ENCODE data around the gene CREB3L4. TPM values are rescaled to one million over a fixed set of nuclear protein-coding genes. Genes with fewer than 3 reads are reported as not detected.
A peak's percentile ranks its signal among the peaks of the same experiment; 100 is the strongest.

The CREB3L4 gene
- total and polyA plus RNA-seq, 2 of the 13 experiments (the other 11 are each of a cell fraction or from before 2014, with no cell fraction given) = 9.9 to 18.7 TPM

DNA sequence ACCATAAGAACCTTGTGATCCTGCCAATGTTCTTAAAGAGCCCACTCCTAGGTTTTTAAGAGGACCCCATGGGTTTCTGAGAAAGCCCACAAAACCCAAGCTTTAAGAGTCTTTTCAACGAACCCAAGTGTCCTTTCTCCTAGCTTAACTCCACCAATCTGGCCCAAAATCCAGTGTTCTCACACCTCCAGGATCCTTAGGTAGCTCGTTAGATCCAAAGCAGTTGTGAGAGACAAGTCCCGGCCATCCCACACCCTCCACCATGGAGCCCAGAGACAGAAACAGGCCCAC, 22.9 kb upstream of the CREB3L4 start:
- CTCF ChIA-PET (ENCODE audit: low intra/inter-chr PET ratio, low total read pairs) = no interaction called here
- DNase-seq (ENCODE audit: low spot score) = no peak
- in situ Hi-C loops (cut with HindIII; ENCODE audit: extremely low pct_ligation_motif_present, low pct_unique_long_range_greater_than_20kb) (loop anchor here (10.0 kb wide), 1 partner anchor 120 kb away; no protein-coding TSS in a partner anchor), intact Hi-C loops (cut with micrococcal nuclease; ENCODE audit: unreplicated experiment) (loop anchor here (5.0 kb wide), 1 partner anchor 328 kb away; the partner anchor contains the start of gene HAX1)
- Histone ChIP-seq H3K27me3 (ENCODE audit: control insufficient read depth in 1 of 2, insufficient read depth in 2 of 2, low read length in 2 of 2) (no peaks in the 10 kb centered on the region), H3K4me3 (replicated peaks in 1 of 3; ENCODE audit: insufficient read depth in 1 of 3, low read depth in 2 of 3, low read length in 3 of 3) (peak overlapping the region in 1 of 3 experiments; percentile 81; a peak in 2 of 6 replicates), H2AFZ (ENCODE audit: low read length) (no peak overlapping the region), H3K9ac (ENCODE audit: insufficient read depth, low read depth, low read length) (peak overlapping the region; percentile 82; the same call in 1 of the 2 replicates), H3K4me2 (ENCODE audit: low read depth, low read length) (peak overlapping the region; percentile 87), H3K79me2 (ENCODE audit: insufficient read depth, low read length) (peaks cover 11% of the 10 kb centered on the region), H3K4me1 (ENCODE audit: insufficient read depth, low read length) (peaks cover 40% of the 10 kb centered on the region), H3K36me3 (replicated peaks in 1 of 2; ENCODE audit: control insufficient read depth in 1 of 2, insufficient read depth in 2 of 2, low read length in 2 of 2) (peaks cover 11 to 49% of the 10 kb centered on the region in 2 experiments; a peak in 4 of 5 replicates), H4K20me1 (ENCODE audit: insufficient read depth, low read length) (no peaks in the 10 kb centered on the region), H3K9me3 (ENCODE audit: low read length) (no peaks in the 10 kb centered on the region), H3K27ac (ENCODE audit: extremely low read length, insufficient read depth, low read length) (peak overlapping the region; percentile 14)
- TF ChIP-seq ZBTB2 (CRISPR knock-in tag; IDR thresholded peaks at IDR 0.05; ENCODE audit: low read depth) (no peak), SKIL (CRISPR knock-in tag; IDR thresholded peaks at IDR 0.05; ENCODE audit: borderline replicate concordance) (no peak), ZFP36L2 (CRISPR knock-in tag; IDR thresholded peaks at IDR 0.05) (no peak), NONO (IDR thresholded peaks at IDR 0.05) (no peak), NONO (CRISPR knock-in tag; conservative IDR thresholded peaks at IDR 0.05) (no peak), CC2D1A (CRISPR knock-in tag; IDR thresholded peaks at IDR 0.05) (no peak), ZNF362 (CRISPR knock-in tag; IDR thresholded peaks at IDR 0.05; ENCODE audit: borderline replicate concordance) (no peak)
- TF ChIP-seq, protein P1, sequence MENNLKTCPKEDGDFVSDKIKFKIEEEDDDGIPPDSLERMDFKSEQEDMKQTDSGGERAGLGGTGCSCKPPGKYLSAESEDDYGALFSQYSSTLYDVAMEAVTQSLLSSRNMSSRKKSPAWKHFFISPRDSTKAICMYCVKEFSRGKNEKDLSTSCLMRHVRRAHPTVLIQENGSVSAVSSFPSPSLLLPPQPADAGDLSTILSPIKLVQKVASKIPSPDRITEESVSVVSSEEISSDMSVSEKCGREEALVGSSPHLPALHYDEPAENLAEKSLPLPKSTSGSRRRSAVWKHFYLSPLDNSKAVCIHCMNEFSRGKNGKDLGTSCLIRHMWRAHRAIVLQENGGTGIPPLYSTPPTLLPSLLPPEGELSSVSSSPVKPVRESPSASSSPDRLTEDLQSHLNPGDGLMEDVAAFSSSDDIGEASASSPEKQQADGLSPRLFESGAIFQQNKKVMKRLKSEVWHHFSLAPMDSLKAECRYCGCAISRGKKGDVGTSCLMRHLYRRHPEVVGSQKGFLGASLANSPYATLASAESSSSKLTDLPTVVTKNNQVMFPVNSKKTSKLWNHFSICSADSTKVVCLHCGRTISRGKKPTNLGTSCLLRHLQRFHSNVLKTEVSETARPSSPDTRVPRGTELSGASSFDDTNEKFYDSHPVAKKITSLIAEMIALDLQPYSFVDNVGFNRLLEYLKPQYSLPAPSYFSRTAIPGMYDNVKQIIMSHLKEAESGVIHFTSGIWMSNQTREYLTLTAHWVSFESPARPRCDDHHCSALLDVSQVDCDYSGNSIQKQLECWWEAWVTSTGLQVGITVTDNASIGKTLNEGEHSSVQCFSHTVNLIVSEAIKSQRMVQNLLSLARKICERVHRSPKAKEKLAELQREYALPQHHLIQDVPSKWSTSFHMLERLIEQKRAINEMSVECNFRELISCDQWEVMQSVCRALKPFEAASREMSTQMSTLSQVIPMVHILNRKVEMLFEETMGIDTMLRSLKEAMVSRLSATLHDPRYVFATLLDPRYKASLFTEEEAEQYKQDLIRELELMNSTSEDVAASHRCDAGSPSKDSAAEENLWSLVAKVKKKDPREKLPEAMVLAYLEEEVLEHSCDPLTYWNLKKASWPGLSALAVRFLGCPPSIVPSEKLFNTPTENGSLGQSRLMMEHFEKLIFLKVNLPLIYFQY (CRISPR knock-in tag; IDR thresholded peaks at IDR 0.05; ENCODE audit: borderline replicate concordance) = no peak
- TF ChIP-seq, protein P2, sequence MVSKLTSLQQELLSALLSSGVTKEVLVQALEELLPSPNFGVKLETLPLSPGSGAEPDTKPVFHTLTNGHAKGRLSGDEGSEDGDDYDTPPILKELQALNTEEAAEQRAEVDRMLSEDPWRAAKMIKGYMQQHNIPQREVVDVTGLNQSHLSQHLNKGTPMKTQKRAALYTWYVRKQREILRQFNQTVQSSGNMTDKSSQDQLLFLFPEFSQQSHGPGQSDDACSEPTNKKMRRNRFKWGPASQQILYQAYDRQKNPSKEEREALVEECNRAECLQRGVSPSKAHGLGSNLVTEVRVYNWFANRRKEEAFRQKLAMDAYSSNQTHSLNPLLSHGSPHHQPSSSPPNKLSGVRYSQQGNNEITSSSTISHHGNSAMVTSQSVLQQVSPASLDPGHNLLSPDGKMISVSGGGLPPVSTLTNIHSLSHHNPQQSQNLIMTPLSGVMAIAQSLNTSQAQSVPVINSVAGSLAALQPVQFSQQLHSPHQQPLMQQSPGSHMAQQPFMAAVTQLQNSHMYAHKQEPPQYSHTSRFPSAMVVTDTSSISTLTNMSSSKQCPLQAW (CRISPR knock-in tag; IDR thresholded peaks at IDR 0.05) = no peak
- ATAC-seq = no peak
- POLR2A ChIA-PET = interaction anchor here (1.4 to 5.3 kb wide), 7 partner anchors 10 to 33 kb away, joined by 5 to 43 read pairs (median 20); partner anchors contain the start of genes CREB3L4, CRTC2, GATAD2B and JTB
- 90% methylated on average over 3 of the region's 3 CpGs for WGBS (ENCODE audit: low lambda C conversion rate)
- TSS peak; percentile 25 for BruUV-seq (replicated peaks)
- FAIRE-seq = no peak

Measured in HepG2 (cell line).